NCI-H2107 treated with DMSO at 0.1 percent for 48 hours (cell line): ENCODE results near the gene CFAP299.
A peak's percentile ranks its signal among the peaks of the same experiment; 100 is the strongest.

Source experiments
- DNase-seq: peaks from one replicate; lab custom pipeline; 2025; ENCODE audit not compliant: unreplicated experiment; lab: John Stamatoyannopoulos, UW

CFAP299 gene

GRCh38 chr4:80495865-80496264 lies 160.3 kb downstream of the CFAP299 start:
- DNase-seq, result no peak

- no peak for DNase-seq
These were observed 163.2 kb downstream of the CFAP299 start for GRCh38 chr4:80498725-80499124.

- DNase-seq, result no peak
These were observed 165.1 kb downstream of the CFAP299 start for GRCh38 chr4:80500613-80501012.

GRCh38 chr4:80507077-80507476 lies 171.5 kb downstream of the CFAP299 start:
- no peak for DNase-seq

- DNase-seq, result no peak
These were observed 172.0 kb downstream of the CFAP299 start for GRCh38 chr4:80507507-80507906.

GRCh38 chr4:80515496-80515895 lies 180.0 kb downstream of the CFAP299 start:
- no peak for DNase-seq

- no peak for DNase-seq
These were observed 185.9 kb downstream of the CFAP299 start for GRCh38 chr4:80521438-80521837.

- no peak for DNase-seq
These were observed 191.2 kb downstream of the CFAP299 start for GRCh38 chr4:80526697-80527096.

- DNase-seq, result no peak
These were observed 193.5 kb downstream of the CFAP299 start for GRCh38 chr4:80529026-80529425.

GRCh38 chr4:80532674-80533333 lies 197.3 kb downstream of the CFAP299 start:
- DNase-seq, result no peak

- no peak for DNase-seq
These were observed 200.0 kb downstream of the CFAP299 start for GRCh38 chr4:80535551-80535950.

- DNase-seq, result no peak
These were observed 202.9 kb downstream of the CFAP299 start for GRCh38 chr4:80538276-80538926.

GRCh38 chr4:80539190-80539589 lies 203.7 kb downstream of the CFAP299 start:
- no peak for DNase-seq

- no peak for DNase-seq
These were observed 204.8 kb downstream of the CFAP299 start for GRCh38 chr4:80540349-80540748.

GRCh38 chr4:80540785-80541469 lies 205.4 kb downstream of the CFAP299 start:
- DNase-seq, result no peak

GRCh38 chr4:80542747-80543146 lies 207.2 kb downstream of the CFAP299 start:
- DNase-seq, result no peak

GRCh38 chr4:80560337-80560736 lies 224.8 kb downstream of the CFAP299 start:
- DNase-seq, result no peak

GRCh38 chr4:80566203-80566872 lies 230.8 kb downstream of the CFAP299 start:
- DNase-seq, result peak; percentile 66

GRCh38 chr4:80568891-80569290 lies 233.4 kb downstream of the CFAP299 start:
- DNase-seq, result no peak

GRCh38 chr4:80576796-80577195 lies 241.3 kb downstream of the CFAP299 start:
- DNase-seq, result no peak

- no peak for DNase-seq
These were observed 242.5 kb downstream of the CFAP299 start for GRCh38 chr4:80578001-80578400.

GRCh38 chr4:80585542-80585941 lies 250.0 kb downstream of the CFAP299 start:
- no peak for DNase-seq
